DND-41 (cell line): Measurements from ENCODE around the gene CAMK2A.

Source experiments
- ATAC-seq: fragments of 200-7000 bp; cut with Tn5 transposase; 3 replicates; pipeline ENCODE4 v1.9.1; 2021; ENCODE audit warnings: low read depth; ENCODE audit not compliant: insufficient read depth
- DNase-seq: peaks from one replicate; pipeline ENCODE4 v3.0.0-alpha.2; 2020
- H2AFZ ChIP-seq: 2 replicates; pipeline ENCODE4 v1.6.0; 2012; ENCODE audit warnings: low read depth, low read length
- H3K27ac ChIP-seq: 2 replicates; pipeline ENCODE4 v1.5.1; 2012; ENCODE audit warnings: low read length, inconsistent platforms
- H3K27me3 ChIP-seq: fragments of 200-600 bp; sonication (generic); 2 replicates; pipeline ENCODE4 v1.6.0; 2012; ENCODE audit warnings: low read length, mild to moderate bottlenecking, inconsistent platforms; ENCODE audit not compliant: insufficient read depth, poor library complexity
- H3K36me3 ChIP-seq: 2 replicates; pipeline ENCODE4 v1.5.1; 2012; ENCODE audit warnings: low read length, inconsistent platforms; ENCODE audit not compliant: insufficient read depth
- H3K4me1 ChIP-seq: 2 replicates; pipeline ENCODE4 v1.5.1; 2012; ENCODE audit warnings: mild to moderate bottlenecking, low read length; ENCODE audit not compliant: insufficient read depth
- H3K4me2 ChIP-seq: 2 replicates; pipeline ENCODE4 v1.6.0; 2012; ENCODE audit warnings: mild to moderate bottlenecking, moderate library complexity, low read length, inconsistent platforms; ENCODE audit not compliant: insufficient read depth
- H3K4me3 ChIP-seq, 2 experiments: fragments of 200-600 bp in 1 of 2; shearing (Covaris generic) in 1 of 2; 2 replicates each; pipeline ENCODE4 v1.5.1; 2012 to 2016; ENCODE audit warnings: inconsistent platforms in 2 of 2, low read length in 2 of 2, mild to moderate bottlenecking in 2 of 2, low read depth in 1 of 2, moderate library complexity in 1 of 2
- H3K79me2 ChIP-seq: 2 replicates; pipeline ENCODE4 v1.6.0; 2012; ENCODE audit warnings: low read length, inconsistent platforms; ENCODE audit not compliant: insufficient read depth
- H3K9ac ChIP-seq: 2 replicates; pipeline ENCODE4 v1.6.0; 2012; ENCODE audit warnings: low read depth, mild to moderate bottlenecking, inconsistent platforms, low read length, moderate library complexity
- H3K9me3 ChIP-seq: 2 replicates; pipeline ENCODE4 v1.5.1; 2012; ENCODE audit warnings: low read length, moderate library complexity, mild to moderate bottlenecking, inconsistent platforms; ENCODE audit not compliant: insufficient read depth, severe bottlenecking
- H4K20me1 ChIP-seq: 2 replicates; pipeline ENCODE4 v1.6.0; 2012; ENCODE audit warnings: low read length; ENCODE audit not compliant: insufficient read depth
- CTCF ChIP-seq: IDR thresholded peaks from 2 replicates; pipeline ENCODE4 v1.5.1; 2012; ENCODE audit warnings: borderline replicate concordance, low read length, moderate library complexity, mild to moderate bottlenecking; ENCODE audit not compliant: poor library complexity, severe bottlenecking; ENCODE audit errors: extremely low read depth
- EZH2 ChIP-seq: IDR thresholded peaks from 3 replicates; pipeline ENCODE4 v1.6.1; 2012; ENCODE audit warnings: borderline replicate concordance, low read depth, mild to moderate bottlenecking, moderate library complexity, low read length, inconsistent platforms; ENCODE audit not compliant: severe bottlenecking

CAMK2A gene

GRCh38 chr5:150329038-150329437 lies 39.5 kb upstream of the CAMK2A start:
- H3K36me3 ChIP-seq, result no peaks in the 10 kb centered on the region
- H3K4me2 ChIP-seq, result no peak overlapping the region
- no peaks in the 10 kb centered on the region for H3K79me2 ChIP-seq
- H3K9ac ChIP-seq, result no peak overlapping the region
- no peak overlapping the region for H2AFZ ChIP-seq
- peaks cover 18% of the 10 kb centered on the region for H3K27me3 ChIP-seq
- H3K4me1 ChIP-seq, result no peaks in the 10 kb centered on the region
- no peak for TF ChIP-seq EZH2
- no peak for TF ChIP-seq CTCF
- no peak overlapping the region for H3K4me3 ChIP-seq
- no peaks in the 10 kb centered on the region for H3K9me3 ChIP-seq
- H4K20me1 ChIP-seq, result no peaks in the 10 kb centered on the region
- no peak overlapping the region for H3K27ac ChIP-seq
- no peak for DNase-seq
- ATAC-seq, result no peak

DNA sequence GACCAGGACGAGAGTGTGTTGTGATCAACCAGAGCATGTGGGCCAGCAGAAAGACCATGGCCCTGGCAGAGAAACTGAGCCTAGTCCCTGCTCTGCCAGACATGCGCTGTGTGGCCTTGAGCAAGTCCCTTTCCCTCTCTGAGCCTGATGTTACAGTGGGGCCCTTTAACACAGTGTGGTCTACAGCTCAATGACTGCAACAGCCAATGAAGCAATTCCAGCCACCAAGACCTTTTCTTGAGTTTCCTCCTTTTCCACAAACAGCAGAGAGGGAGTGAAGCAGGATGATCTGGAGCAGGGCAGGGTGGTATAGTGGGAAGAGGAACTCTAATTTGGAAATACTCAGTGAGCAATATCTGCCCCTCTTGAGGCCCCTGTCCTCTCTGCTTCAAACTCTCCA lies 38.9 kb upstream of the CAMK2A start:
- H3K36me3 ChIP-seq, result no peaks in the 10 kb centered on the region
- peaks cover 13% of the 10 kb centered on the region for H3K27me3 ChIP-seq
- H3K27ac ChIP-seq, result no peak overlapping the region
- H3K4me2 ChIP-seq, result no peak overlapping the region
- no peaks in the 10 kb centered on the region for H3K4me1 ChIP-seq
- DNase-seq (no peak), ATAC-seq (no peak)
- H3K79me2 ChIP-seq, result no peaks in the 10 kb centered on the region
- H3K9ac ChIP-seq, result no peak overlapping the region
- TF ChIP-seq CTCF (no peak), EZH2 (no peak)
- no peak overlapping the region for H3K4me3 ChIP-seq
- H2AFZ ChIP-seq, result no peak overlapping the region
- H4K20me1 ChIP-seq, result no peaks in the 10 kb centered on the region
- H3K9me3 ChIP-seq, result no peaks in the 10 kb centered on the region

DNA sequence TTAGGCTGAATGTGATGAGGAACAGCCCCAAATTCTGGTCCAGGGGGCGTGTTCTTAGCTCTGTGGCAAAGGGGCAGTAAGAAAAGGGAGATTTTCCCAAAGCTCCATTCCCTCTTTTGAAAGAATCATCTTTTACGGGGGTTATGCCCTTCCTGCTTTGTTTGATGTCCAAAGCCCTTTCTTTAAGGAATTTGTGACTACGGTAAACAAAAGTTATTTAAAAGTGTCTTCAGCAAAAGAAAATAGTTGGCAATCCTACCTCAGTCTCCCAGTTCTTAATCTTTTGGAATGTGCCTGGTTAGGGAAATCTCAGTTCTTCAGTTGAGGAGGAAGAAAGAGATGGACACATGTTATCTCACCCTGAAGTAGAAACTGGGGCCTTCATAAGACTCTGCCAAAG lies 37.6 kb upstream of the CAMK2A start:
- DNase-seq (no peak), ATAC-seq (no peak)
- Histone ChIP-seq H3K9me3 (no peaks in the 10 kb centered on the region), H3K4me2 (no peak overlapping the region), H3K9ac (no peak overlapping the region), H4K20me1 (no peaks in the 10 kb centered on the region), H3K27ac (no peak overlapping the region), H3K36me3 (no peaks in the 10 kb centered on the region), H2AFZ (no peak overlapping the region), H3K27me3 (peaks cover 13% of the 10 kb centered on the region), H3K4me3 (no peak overlapping the region), H3K79me2 (no peaks in the 10 kb centered on the region), H3K4me1 (no peaks in the 10 kb centered on the region)
- TF ChIP-seq CTCF, result no peak
- TF ChIP-seq EZH2, result no peak

GRCh38 chr5:150326707-150327106 lies 37.1 kb upstream of the CAMK2A start:
- Histone ChIP-seq H3K4me3 (no peak overlapping the region), H3K9ac (no peak overlapping the region), H3K4me1 (no peaks in the 10 kb centered on the region), H3K36me3 (no peaks in the 10 kb centered on the region), H3K27ac (no peak overlapping the region), H3K79me2 (no peaks in the 10 kb centered on the region), H4K20me1 (no peaks in the 10 kb centered on the region), H3K27me3 (peaks cover 13% of the 10 kb centered on the region), H2AFZ (no peak overlapping the region), H3K9me3 (no peaks in the 10 kb centered on the region), H3K4me2 (no peak overlapping the region)
- DNase-seq, result no peak
- TF ChIP-seq CTCF, result no peak
- no peak for TF ChIP-seq EZH2
- ATAC-seq, result no peak
